22Rv1 (cell line): ENCODE data around the gene PSMD9.
"Not testable (repeated sequence)": the region's sequence is repeated elsewhere in the genome, so short reads cannot be mapped to it uniquely, and the experiment has no call there.

Source experiments
- CTCF ChIP-seq: fragments of 450-650 bp; IDR thresholded peaks from 2 replicates; pipeline ENCODE4 v1.5.1; 2017; ENCODE audit warnings: mild to moderate bottlenecking
- ZFX ChIP-seq: fragments of 450-650 bp; IDR thresholded peaks from 2 replicates; pipeline ENCODE4 v1.6.1; 2017; ENCODE audit warnings: antibody characterized with exemption, borderline replicate concordance

DNA sequence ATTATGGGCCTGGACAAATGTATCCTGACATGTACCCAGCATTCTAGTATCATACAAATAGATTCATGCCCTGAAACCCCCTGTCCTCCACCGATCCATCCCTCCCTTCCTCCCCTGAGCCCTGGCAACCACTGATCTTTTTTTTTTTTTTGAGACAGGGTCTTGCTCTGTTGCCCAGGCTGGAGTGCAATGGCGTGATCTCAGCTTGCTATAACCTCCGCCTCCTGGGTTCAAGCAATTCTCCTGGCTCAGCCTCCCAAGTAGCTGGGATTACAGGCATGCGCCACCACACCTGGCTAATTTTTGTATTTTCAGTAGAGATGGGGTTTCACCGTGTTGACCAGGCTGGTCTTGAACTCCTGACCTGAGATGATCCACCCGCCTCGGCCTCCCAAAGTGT, 41.0 kb downstream of the PSMD9 start:
- not testable (repeated sequence) for TF ChIP-seq CTCF, ZFX
